Keratinocyte (primary cell): ENCODE measurements around the gene KRT5. TPM values are rescaled to one million over a fixed set of nuclear protein-coding genes. Genes with fewer than 3 reads are reported as not detected.

Experiments
- DNase-seq: peaks from one replicate; pipeline ENCODE4 v3.0.0-alpha.2; 2011; ENCODE audit warnings: low read depth, missing footprints, low spot score
- FAIRE-seq: peaks from 2 replicates; lab custom pipeline; 2011; peaks lifted over from hg19 to GRCh38; lab: Jason Lieb, UNC
- H2AFZ ChIP-seq: 2 replicates; pipeline ENCODE4 v1.6.0; 2012; ENCODE audit warnings: low read length, control low read depth, inconsistent platforms; ENCODE audit not compliant: control insufficient read depth
- H3K27ac ChIP-seq: 2 replicates; pipeline ENCODE4 v1.5.1; 2011; ENCODE audit warnings: low read length; ENCODE audit not compliant: control insufficient read depth, insufficient read depth
- H3K27me3 ChIP-seq: 3 replicates; pipeline ENCODE4 v1.6.0; 2011; ENCODE audit warnings: low read length; ENCODE audit not compliant: control insufficient read depth, insufficient read depth; ENCODE audit errors: extremely low read depth
- H3K36me3 ChIP-seq, 2 experiments: 2 replicates in 1 of 2; 3 replicates in 1 of 2; pipeline ENCODE4 v1.5.1; 2011; ENCODE audit warnings: low read length in 2 of 2, mild to moderate bottlenecking in 1 of 2; ENCODE audit not compliant: control insufficient read depth in 2 of 2, insufficient read depth in 2 of 2; ENCODE audit errors: extremely low read depth in 1 of 2
- H3K4me1 ChIP-seq: 3 replicates; pipeline ENCODE4 v1.5.1; 2011; ENCODE audit warnings: low read length; ENCODE audit not compliant: control insufficient read depth, insufficient read depth; ENCODE audit errors: extremely low read depth
- H3K4me2 ChIP-seq: 3 replicates; pipeline ENCODE4 v1.6.0; 2011; ENCODE audit warnings: low read depth, low read length; ENCODE audit not compliant: control insufficient read depth, insufficient read depth; ENCODE audit errors: extremely low read depth
- H3K4me3 ChIP-seq, 3 experiments: fragments of 200-600 bp in 1 of 3; sonication (generic) in 1 of 3; 2 replicates in 2 of 3; 3 replicates in 1 of 3; pipeline ENCODE4 v1.5.1; 2011 to 2016; ENCODE audit warnings: low read length in 3 of 3, mild to moderate bottlenecking in 3 of 3, control low read depth in 2 of 3, inconsistent platforms in 1 of 3, low read depth in 1 of 3, mixed read lengths in 1 of 3, mixed run types in 1 of 3, moderate library complexity in 1 of 3; ENCODE audit not compliant: control insufficient read depth in 2 of 3, insufficient read depth in 2 of 3; ENCODE audit errors: extremely low read depth in 1 of 3
- H3K79me2 ChIP-seq: 2 replicates; pipeline ENCODE4 v1.6.0; 2012; ENCODE audit warnings: low read length; ENCODE audit not compliant: control insufficient read depth, insufficient read depth
- H3K9ac ChIP-seq: 3 replicates; pipeline ENCODE4 v1.6.0; 2011; ENCODE audit warnings: low read length; ENCODE audit not compliant: control insufficient read depth, insufficient read depth; ENCODE audit errors: extremely low read depth
- H3K9me1 ChIP-seq: 3 replicates; pipeline ENCODE4 v1.6.0; 2011; ENCODE audit warnings: low read length; ENCODE audit not compliant: control insufficient read depth, insufficient read depth; ENCODE audit errors: extremely low read depth
- H3K9me3 ChIP-seq: 2 replicates; pipeline ENCODE4 v1.5.1; 2012; ENCODE audit warnings: low read depth, low read length; ENCODE audit not compliant: control insufficient read depth
- H4K20me1 ChIP-seq: 3 replicates; pipeline ENCODE4 v1.6.0; 2011; ENCODE audit warnings: low read length; ENCODE audit not compliant: control insufficient read depth, insufficient read depth; ENCODE audit errors: extremely low read depth
- CTCF ChIP-seq, 3 experiments: IDR thresholded peaks in 1 of 3; conservative IDR thresholded peaks in 1 of 3; optimal IDR thresholded peaks in 1 of 3; 2 replicates in 2 of 3; 3 replicates in 1 of 3; pipeline versions ENCODE3 to v1.5.1; 2011; ENCODE audit warnings: low read length in 3 of 3, mild to moderate bottlenecking in 3 of 3, moderate library complexity in 2 of 3, control low read depth in 1 of 3, inconsistent platforms in 1 of 3; ENCODE audit not compliant: insufficient read depth in 2 of 3; ENCODE audit errors: extremely low read depth in 1 of 3
- EZH2 ChIP-seq: IDR thresholded peaks from one replicate; pipeline ENCODE4 v1.6.1; 2012; ENCODE audit warnings: inconsistent platforms, mild to moderate bottlenecking, low read length, moderate library complexity
- dilution Hi-C: fragments of 300-500 bp; cut with MboI; formaldehyde crosslinking; loops from one replicate; pipeline ENCODE4 v1.7.0; 2020; ENCODE audit warnings: low sequenced_read_pairs; ENCODE audit not compliant: extremely low pct_ligation_motif_present
- polyA plus RNA-seq, 5 experiments: library from polyadenylated mRNA; depleted of rRNA in 3 of 5; stranded (reverse) in 3 of 5; stranded (forward) in 1 of 5; unstranded in 1 of 5; fragments of >200 nt; gene quantifications; 1 replicate in 1 of 5; 2 replicates in 3 of 5; 3 replicates in 1 of 5; pipeline versions ENCODE4 v1.2.1 to v1.2.3, GENCODE V29; 2011 to 2012; ENCODE audit warnings: missing spikeins in 2 of 5, low read depth in 1 of 5, low replicate concordance in 1 of 5

Gene KRT5
- polyA plus RNA-seq, 1 donor (not counting 4 experiments of a cell fraction or from before 2014, with no cell fraction given): 15,814 TPM

- peak overlapping the region; percentile 92 for H3K9ac ChIP-seq
- no peak for TF ChIP-seq CTCF (optimal IDR thresholded peaks at IDR 0.05 in 1 of 3, IDR thresholded peaks at IDR 0.05 in 1 of 3, conservative IDR thresholded peaks at IDR 0.05 in 1 of 3; ENCODE audit: extremely low read depth in 1 of 3, insufficient read depth in 2 of 3, low read length in 3 of 3)
- TF ChIP-seq EZH2: no peak
- H3K9me3 ChIP-seq: no peaks in the 10 kb centered on the region
- peaks cover 31% of the 10 kb centered on the region for H3K4me1 ChIP-seq
- no peaks in the 10 kb centered on the region for H3K27me3 ChIP-seq
- DNase-seq: peak; percentile 94
- dilution Hi-C loops: no loop called here
- H2AFZ ChIP-seq: no peak overlapping the region
- peaks cover 45% of the 10 kb centered on the region for H4K20me1 ChIP-seq
- no peaks in the 10 kb centered on the region for H3K9me1 ChIP-seq
- H3K79me2 ChIP-seq: peaks cover 22% of the 10 kb centered on the region
- peak overlapping the region; percentile 98 for H3K27ac ChIP-seq
- H3K4me2 ChIP-seq: peak overlapping the region; percentile 96
- peaks cover 24 to 45% of the 10 kb centered on the region in 2 experiments for H3K36me3 ChIP-seq
- peak overlapping the region in 2 of 3 experiments; percentile 16 to 49 for H3K4me3 ChIP-seq
- FAIRE-seq: peak; percentile 87
Observed at GRCh38 chr12:52515927-52516831, 4.0 kb downstream of the KRT5 start.

- no peak overlapping the region for H3K4me3 ChIP-seq
Observed at GRCh38 chr12:52515319-52515646, 4.9 kb downstream of the KRT5 start.

More at GRCh38 chr12:52515319-52515646, 4.9 kb downstream of the KRT5 start:
- peaks cover 45% of the 10 kb centered on the region for H4K20me1 ChIP-seq
- H3K9ac ChIP-seq: no peak overlapping the region
- dilution Hi-C loops: no loop called here
- H3K4me2 ChIP-seq: peak overlapping the region; percentile 96
- H3K36me3 ChIP-seq: peaks cover 24 to 45% of the 10 kb centered on the region in 2 experiments
- no peak overlapping the region for H2AFZ ChIP-seq
- H3K9me3 ChIP-seq: no peaks in the 10 kb centered on the region
- DNase-seq (peak; percentile 68), FAIRE-seq (peak; percentile 58)
- peak overlapping the region; percentile 98 for H3K27ac ChIP-seq
- H3K4me1 ChIP-seq: peaks cover 23% of the 10 kb centered on the region
- peaks cover 22% of the 10 kb centered on the region for H3K79me2 ChIP-seq
- no peak for TF ChIP-seq CTCF (optimal IDR thresholded peaks at IDR 0.05 in 1 of 3, IDR thresholded peaks at IDR 0.05 in 1 of 3, conservative IDR thresholded peaks at IDR 0.05 in 1 of 3; ENCODE audit: extremely low read depth in 1 of 3, insufficient read depth in 2 of 3, low read length in 3 of 3)
- TF ChIP-seq EZH2: no peak
- H3K9me1 ChIP-seq: no peaks in the 10 kb centered on the region
- H3K27me3 ChIP-seq: no peaks in the 10 kb centered on the region
